ENCODE data around the gene PKM.

The PKM gene

DNA sequence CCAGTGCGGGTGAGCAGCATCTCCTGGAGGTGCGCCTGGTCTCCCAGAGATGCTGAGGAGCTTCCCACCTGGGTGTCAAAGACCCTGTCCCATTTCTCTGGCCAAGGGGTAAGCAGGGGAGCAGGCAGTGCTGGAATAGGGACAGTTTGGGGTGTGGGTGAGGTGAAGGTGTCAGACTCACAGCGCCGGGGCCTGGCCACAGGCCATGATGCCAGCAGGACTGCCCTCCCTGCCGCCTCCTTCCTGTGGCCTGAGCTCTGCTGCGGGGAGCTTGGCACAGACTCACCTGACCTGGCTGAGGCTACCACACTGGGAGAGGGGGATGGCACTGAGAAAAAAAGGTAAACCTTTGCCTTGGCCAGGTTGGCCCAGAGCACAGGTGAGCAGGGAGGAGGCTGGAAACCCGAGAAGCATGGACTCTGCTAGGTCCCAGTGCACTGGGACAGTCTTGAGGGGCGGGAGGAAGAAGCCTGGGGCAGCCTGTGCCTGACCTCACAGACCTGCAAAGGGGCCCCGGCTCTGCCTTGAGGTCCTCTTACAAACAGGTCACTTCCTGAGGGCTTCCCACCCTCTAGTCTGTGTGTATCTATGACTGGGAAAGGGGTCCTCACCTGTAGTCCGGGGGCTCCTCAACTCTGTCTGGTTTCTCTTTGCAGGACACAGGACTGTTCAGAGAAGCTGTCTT lies 61.6 kb downstream of the PKM start:
- H3K36me3 ChIP-seq (ENCODE audit: insufficient read depth, insufficient read length, low read length) = no peaks in the 10 kb centered on the region
- no peaks in the 10 kb centered on the region for H3K27me3 ChIP-seq (ENCODE audit: insufficient read depth, insufficient read length)
- DNase-seq (ENCODE audit: low read depth, low spot score) = no peak
- no peak overlapping the region for H3K4me3 ChIP-seq (ENCODE audit: insufficient read length, low read depth)
- H3K4me1 ChIP-seq (ENCODE audit: insufficient read depth, insufficient read length) = peaks cover 17% of the 10 kb centered on the region
- no peaks in the 10 kb centered on the region for H3K9me3 ChIP-seq (ENCODE audit: insufficient read depth, low read length)
- no peak for TF ChIP-seq YY1 (IDR thresholded peaks at IDR 0.05; ENCODE audit: insufficient read depth, insufficient read length)
- TF ChIP-seq ZNF274 (IDR thresholded peaks at IDR 0.05; ENCODE audit: low read depth, low read length) = no peak
- TF ChIP-seq SUZ12 (IDR thresholded peaks at IDR 0.05; ENCODE audit: extremely low read depth, insufficient read depth, insufficient read length) = no peak
- H3K9ac ChIP-seq (ENCODE audit: insufficient read length, low read depth) = no peak overlapping the region

DNA sequence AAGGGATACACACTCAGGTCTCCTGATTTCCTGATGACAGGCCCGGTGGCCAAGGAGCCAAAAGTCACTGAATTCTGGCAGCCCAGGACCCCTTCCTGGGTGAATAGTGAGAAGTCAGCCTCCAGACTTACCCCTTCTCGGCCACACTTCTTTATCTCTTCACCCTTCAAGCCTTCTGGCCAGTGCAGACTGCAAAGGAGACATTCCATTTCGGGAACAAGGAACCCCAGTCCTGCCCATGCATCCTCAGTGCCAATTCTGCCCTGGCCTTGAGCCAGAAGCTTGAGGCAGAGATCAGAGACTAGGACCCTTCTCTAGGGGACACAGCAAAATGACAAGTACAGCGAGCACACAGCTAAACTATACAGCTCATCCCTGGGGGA lies 62.2 kb downstream of the PKM start:
- no peak for DNase-seq (ENCODE audit: low read depth, low spot score)
- TF ChIP-seq SUZ12 (IDR thresholded peaks at IDR 0.05; ENCODE audit: extremely low read depth, insufficient read depth, insufficient read length) = no peak
- no peak for TF ChIP-seq ZNF274 (IDR thresholded peaks at IDR 0.05; ENCODE audit: low read depth, low read length)
- TF ChIP-seq YY1 (IDR thresholded peaks at IDR 0.05; ENCODE audit: insufficient read depth, insufficient read length) = no peak
- peak overlapping the region; percentile 11 for H3K9ac ChIP-seq (ENCODE audit: insufficient read length, low read depth)
- H3K36me3 ChIP-seq (ENCODE audit: insufficient read depth, insufficient read length, low read length) = no peaks in the 10 kb centered on the region
- no peak overlapping the region for H3K4me3 ChIP-seq (ENCODE audit: insufficient read length, low read depth)
- H3K27me3 ChIP-seq (ENCODE audit: insufficient read depth, insufficient read length) = no peaks in the 10 kb centered on the region
- no peaks in the 10 kb centered on the region for H3K9me3 ChIP-seq (ENCODE audit: insufficient read depth, low read length)
- peaks cover 17% of the 10 kb centered on the region for H3K4me1 ChIP-seq (ENCODE audit: insufficient read depth, insufficient read length)

DNA sequence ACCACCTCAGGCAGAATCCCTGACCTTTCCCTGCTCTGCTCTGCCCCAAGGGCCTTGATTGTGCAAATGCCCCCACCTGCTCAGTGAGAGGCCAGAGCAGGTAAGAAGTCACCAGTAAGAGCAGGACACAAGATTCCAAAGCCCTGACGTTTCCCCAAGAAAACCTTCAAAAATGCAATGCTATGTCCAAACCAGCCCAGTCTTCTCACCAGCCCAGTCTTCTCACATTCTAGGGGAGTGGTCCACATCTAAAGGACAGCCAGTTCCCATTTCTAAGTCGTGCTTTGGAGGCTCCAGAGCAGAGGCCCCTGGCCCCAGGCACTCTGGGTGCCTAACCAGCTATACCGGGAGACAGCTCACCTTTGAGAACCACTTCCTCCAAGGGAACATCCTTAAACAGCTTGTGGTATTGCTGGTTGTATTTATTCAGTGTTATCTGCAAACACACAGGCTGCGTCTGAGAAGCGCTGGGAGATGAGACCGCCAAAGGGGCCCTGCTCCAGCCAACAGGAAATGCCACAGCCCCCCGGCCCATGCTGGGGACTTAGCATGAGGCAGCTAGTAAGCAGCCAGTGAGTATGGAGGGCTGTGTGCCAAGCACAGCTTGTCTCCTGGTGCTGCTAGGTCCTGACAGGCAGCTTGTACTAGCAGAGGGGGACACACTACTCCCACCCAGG lies 62.7 kb downstream of the PKM start:
- Histone ChIP-seq H3K9me3 (ENCODE audit: insufficient read depth, low read length) (no peaks in the 10 kb centered on the region), H3K9ac (ENCODE audit: insufficient read length, low read depth) (peak overlapping the region; percentile 11), H3K4me1 (ENCODE audit: insufficient read depth, insufficient read length) (peaks cover 17% of the 10 kb centered on the region), H3K36me3 (ENCODE audit: insufficient read depth, insufficient read length, low read length) (no peaks in the 10 kb centered on the region), H3K27me3 (ENCODE audit: insufficient read depth, insufficient read length) (no peaks in the 10 kb centered on the region), H3K4me3 (ENCODE audit: insufficient read length, low read depth) (no peak overlapping the region)
- no peak for TF ChIP-seq SUZ12 (IDR thresholded peaks at IDR 0.05; ENCODE audit: extremely low read depth, insufficient read depth, insufficient read length)
- TF ChIP-seq ZNF274 (IDR thresholded peaks at IDR 0.05; ENCODE audit: low read depth, low read length) = no peak
- no peak for TF ChIP-seq YY1 (IDR thresholded peaks at IDR 0.05; ENCODE audit: insufficient read depth, insufficient read length)
- DNase-seq (ENCODE audit: low read depth, low spot score) = no peak

DNA sequence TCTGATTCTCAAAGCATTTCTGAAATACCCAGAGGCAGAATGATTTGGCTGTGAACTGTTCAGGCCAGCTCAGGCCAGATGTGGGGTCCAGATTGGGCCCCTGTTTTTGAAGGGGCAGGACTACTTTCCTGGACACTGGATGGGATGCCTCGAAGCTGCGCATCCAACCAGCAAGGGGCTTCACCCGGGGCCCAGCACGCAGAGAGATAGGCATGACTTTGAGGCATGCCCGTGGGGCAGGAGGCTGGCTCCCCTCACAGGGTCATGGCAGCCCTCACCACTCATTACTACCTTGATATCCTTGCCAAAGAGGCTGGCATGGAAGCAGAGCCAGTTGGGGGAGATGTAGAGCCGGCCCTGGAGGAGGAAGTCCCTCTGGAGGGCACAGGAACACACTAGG lies 63.5 kb downstream of the PKM start:
- Histone ChIP-seq H3K9ac (ENCODE audit: insufficient read length, low read depth) (no peak overlapping the region), H3K4me3 (ENCODE audit: insufficient read length, low read depth) (no peak overlapping the region)

DNA sequence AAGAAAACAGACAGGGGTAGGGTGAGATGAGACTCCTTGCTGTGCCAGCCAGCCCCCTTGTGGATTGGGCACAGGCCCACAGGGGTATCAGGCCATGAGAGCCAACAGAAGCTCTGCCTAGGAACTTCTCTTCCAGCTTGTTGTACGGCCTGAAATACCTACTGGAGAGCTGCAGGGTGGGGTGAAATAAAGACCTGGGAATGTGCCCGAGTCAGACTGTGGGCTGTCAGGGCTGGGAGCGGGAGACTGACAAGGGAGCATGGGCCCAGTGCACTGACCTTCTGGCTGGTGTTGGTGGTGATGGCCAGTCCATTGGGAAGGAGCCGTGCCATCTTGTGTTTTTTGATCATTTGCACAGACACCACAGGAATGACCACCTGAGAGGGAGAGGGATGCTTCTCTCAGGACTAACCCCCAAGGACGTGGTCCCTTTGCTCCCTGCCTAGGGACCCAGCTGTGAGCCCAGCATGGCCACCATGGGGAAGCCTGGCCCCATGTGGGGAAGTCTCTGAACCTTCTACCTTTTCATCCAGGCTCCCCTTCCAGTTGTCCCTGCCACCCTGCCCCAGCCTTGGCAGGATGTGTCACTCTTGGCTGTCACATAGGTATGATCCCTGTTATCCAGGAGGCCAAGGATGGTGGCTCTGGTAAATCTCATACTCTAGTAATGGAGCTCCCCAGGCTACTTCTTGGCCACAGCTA lies 64.1 kb downstream of the PKM start:
- H3K4me1 ChIP-seq (ENCODE audit: insufficient read depth, insufficient read length) = peaks cover 17% of the 10 kb centered on the region
- H3K9me3 ChIP-seq (ENCODE audit: insufficient read depth, low read length) = no peaks in the 10 kb centered on the region
- H3K36me3 ChIP-seq (ENCODE audit: insufficient read depth, insufficient read length, low read length) = no peaks in the 10 kb centered on the region
- H3K9ac ChIP-seq (ENCODE audit: insufficient read length, low read depth) = no peak overlapping the region
- TF ChIP-seq ZNF274 (IDR thresholded peaks at IDR 0.05; ENCODE audit: low read depth, low read length) (no peak), YY1 (IDR thresholded peaks at IDR 0.05; ENCODE audit: insufficient read depth, insufficient read length) (no peak), SUZ12 (IDR thresholded peaks at IDR 0.05; ENCODE audit: extremely low read depth, insufficient read depth, insufficient read length) (no peak)
- H3K4me3 ChIP-seq (ENCODE audit: insufficient read length, low read depth) = no peak overlapping the region
- no peaks in the 10 kb centered on the region for H3K27me3 ChIP-seq (ENCODE audit: insufficient read depth, insufficient read length)
- no peak for DNase-seq (ENCODE audit: low read depth, low spot score)

More for the DNA sequence above, 63.5 kb downstream of the PKM start:
- Histone ChIP-seq H3K4me1 (ENCODE audit: insufficient read depth, insufficient read length) (peaks cover 17% of the 10 kb centered on the region), H3K9me3 (ENCODE audit: insufficient read depth, low read length) (no peaks in the 10 kb centered on the region), H3K27me3 (ENCODE audit: insufficient read depth, insufficient read length) (no peaks in the 10 kb centered on the region), H3K36me3 (ENCODE audit: insufficient read depth, insufficient read length, low read length) (no peaks in the 10 kb centered on the region)
- TF ChIP-seq SUZ12 (IDR thresholded peaks at IDR 0.05; ENCODE audit: extremely low read depth, insufficient read depth, insufficient read length) (no peak), YY1 (IDR thresholded peaks at IDR 0.05; ENCODE audit: insufficient read depth, insufficient read length) (no peak), ZNF274 (IDR thresholded peaks at IDR 0.05; ENCODE audit: low read depth, low read length) (no peak)
- no peak for DNase-seq (ENCODE audit: low read depth, low spot score)

DNA sequence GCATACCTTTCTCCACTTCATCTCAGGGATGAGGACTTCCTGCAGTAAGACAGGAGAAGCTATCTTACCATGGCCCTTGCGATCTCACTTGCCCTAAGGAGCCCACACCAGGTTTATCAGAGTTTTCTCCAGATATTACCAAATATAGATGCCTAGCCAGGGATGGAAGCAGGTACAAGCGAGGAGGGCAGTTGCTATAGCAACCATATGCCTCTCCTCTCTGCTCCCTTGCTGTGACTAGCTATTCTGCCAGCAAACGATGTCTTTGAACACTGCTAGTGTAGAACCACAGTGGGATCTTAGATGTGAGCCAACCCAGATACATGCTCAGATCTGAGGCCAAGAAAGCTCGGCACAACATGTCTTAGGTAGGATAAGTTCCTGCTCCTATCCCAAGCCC lies 67.3 kb downstream of the PKM start:
- H3K9ac ChIP-seq (ENCODE audit: insufficient read length, low read depth) = no peak overlapping the region
- H3K9me3 ChIP-seq (ENCODE audit: insufficient read depth, low read length) = no peaks in the 10 kb centered on the region
- no peak for DNase-seq (ENCODE audit: low read depth, low spot score)
- TF ChIP-seq ZNF274 (IDR thresholded peaks at IDR 0.05; ENCODE audit: low read depth, low read length) = no peak
- TF ChIP-seq SUZ12 (IDR thresholded peaks at IDR 0.05; ENCODE audit: extremely low read depth, insufficient read depth, insufficient read length) = no peak
- TF ChIP-seq YY1 (IDR thresholded peaks at IDR 0.05; ENCODE audit: insufficient read depth, insufficient read length) = no peak
- no peaks in the 10 kb centered on the region for H3K36me3 ChIP-seq (ENCODE audit: insufficient read depth, insufficient read length, low read length)
- peaks cover 9% of the 10 kb centered on the region for H3K4me1 ChIP-seq (ENCODE audit: insufficient read depth, insufficient read length)
- H3K4me3 ChIP-seq (ENCODE audit: insufficient read length, low read depth) = no peak overlapping the region
- no peaks in the 10 kb centered on the region for H3K27me3 ChIP-seq (ENCODE audit: insufficient read depth, insufficient read length)

DNA sequence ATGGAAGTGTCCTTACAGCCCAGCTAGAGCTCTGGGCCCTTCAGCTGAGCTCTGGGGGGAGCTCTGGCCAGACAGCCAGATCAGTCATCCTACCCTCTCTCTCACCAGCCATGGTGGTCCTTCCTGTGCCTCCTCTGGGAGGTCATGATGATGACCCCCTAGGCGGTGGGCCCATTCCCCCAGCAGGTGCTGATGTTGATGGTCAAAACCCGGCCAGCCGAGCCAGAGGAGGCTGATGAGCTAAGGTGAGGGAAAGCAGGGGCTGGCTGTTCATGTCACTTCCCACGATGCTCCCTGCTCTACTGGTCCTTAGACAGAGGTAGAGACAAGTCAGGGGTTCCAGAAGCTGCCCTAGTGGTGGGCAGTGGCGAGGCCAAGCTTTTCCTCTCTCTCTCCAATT lies 68.4 kb downstream of the PKM start:
- DNase-seq (ENCODE audit: low read depth, low spot score) = no peak
- TF ChIP-seq YY1 (IDR thresholded peaks at IDR 0.05; ENCODE audit: insufficient read depth, insufficient read length) (no peak), SUZ12 (IDR thresholded peaks at IDR 0.05; ENCODE audit: extremely low read depth, insufficient read depth, insufficient read length) (no peak), ZNF274 (IDR thresholded peaks at IDR 0.05; ENCODE audit: low read depth, low read length) (no peak)

More for the DNA sequence above, 68.4 kb downstream of the PKM start:
- no peaks in the 10 kb centered on the region for H3K27me3 ChIP-seq (ENCODE audit: insufficient read depth, insufficient read length)
- H3K36me3 ChIP-seq (ENCODE audit: insufficient read depth, insufficient read length, low read length) = no peaks in the 10 kb centered on the region
- H3K9ac ChIP-seq (ENCODE audit: insufficient read length, low read depth) = no peak overlapping the region
- H3K4me3 ChIP-seq (ENCODE audit: insufficient read length, low read depth) = no peak overlapping the region
- no peaks in the 10 kb centered on the region for H3K9me3 ChIP-seq (ENCODE audit: insufficient read depth, low read length)
- peaks cover 3% of the 10 kb centered on the region for H3K4me1 ChIP-seq (ENCODE audit: insufficient read depth, insufficient read length)

All from NT2/D1 (cell line).